A673 (cell line): ENCODE data around the gene CTU2.

Source experiments
- CTCF ChIP-seq: fragments of 300-800, 200-600 bp; sonication (generic); conservative IDR thresholded peaks from 2 replicates; pipeline ENCODE4 v1.5.1; 2017; ENCODE audit warnings: low read depth, mild to moderate bottlenecking, antibody characterized with exemption, low read length, moderate library complexity, mixed read lengths
- EZH2 ChIP-seq: fragments of 200-600 bp; sonication (generic); IDR thresholded peaks from 2 replicates; pipeline ENCODE4 v1.6.1; 2017; ENCODE audit warnings: borderline replicate concordance, low read depth, mild to moderate bottlenecking, mixed read lengths, antibody characterized with exemption, low read length; ENCODE audit not compliant: poor library complexity, severe bottlenecking

GRCh38 chr16:88732172-88732960 is 26.1 kb downstream of the CTU2 start:
- TF ChIP-seq CTCF: no peak
- TF ChIP-seq EZH2: no peak
